ENCODE data around the gene PAH.

The PAH gene

DNA sequence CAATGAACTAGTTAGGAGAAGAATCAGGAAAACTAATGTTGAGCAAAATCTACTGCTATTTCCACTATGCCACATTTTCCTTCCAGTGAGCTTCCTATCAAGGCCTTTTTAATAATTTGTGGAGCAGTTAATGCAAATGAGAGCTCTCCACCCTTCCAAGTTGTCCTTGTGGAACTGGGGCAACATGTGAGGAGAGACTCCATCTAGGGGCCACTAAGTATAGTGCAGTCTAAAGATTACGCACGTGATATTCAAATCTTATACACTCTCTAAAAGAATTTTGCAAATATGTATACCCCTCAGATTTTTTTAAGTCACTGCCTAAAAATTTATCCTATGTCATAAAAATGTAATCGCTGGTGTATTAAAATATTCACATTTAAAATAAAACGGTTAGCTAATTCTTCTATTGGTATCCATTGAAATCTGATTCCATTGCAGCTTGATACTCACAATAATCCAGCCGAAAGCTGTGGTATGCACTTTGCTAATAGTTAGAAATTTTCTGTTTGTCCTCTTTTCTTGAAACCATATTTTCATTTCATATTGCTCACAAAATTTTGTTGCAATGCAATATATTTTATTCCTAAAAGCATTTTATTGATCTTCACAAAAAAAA is 100.1 kb downstream of the PAH start:
- DNase-seq (ENCODE audit: low read depth) = no peak

GRCh38 chr12:102814691-102815367 is 102.2 kb downstream of the PAH start:
- DNase-seq (ENCODE audit: low read depth) = no peak

DNA sequence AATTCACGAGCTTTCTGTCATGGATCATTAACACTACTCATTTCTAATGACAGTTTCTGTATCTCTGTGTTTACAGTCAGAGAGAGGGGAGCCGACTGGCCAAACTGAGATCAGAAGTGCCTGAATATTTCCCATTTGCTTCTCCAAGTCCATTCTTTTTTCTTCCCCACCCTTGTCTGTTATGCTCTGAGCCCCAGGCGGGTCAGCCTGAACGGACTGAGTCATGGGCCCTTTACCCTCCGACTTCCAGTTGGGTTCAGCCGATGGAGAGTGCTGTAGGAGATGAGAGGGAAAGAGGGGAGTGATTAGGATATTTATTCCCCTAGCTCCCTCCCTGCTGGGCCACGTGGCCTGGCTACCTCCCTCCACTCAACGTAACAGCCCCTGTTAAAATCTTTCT is 104.7 kb downstream of the PAH start:
- no peak for DNase-seq (ENCODE audit: low read depth)

GRCh38 chr12:102811110-102811737 is 105.8 kb downstream of the PAH start:
- DNase-seq (ENCODE audit: low read depth) = no peak

DNA sequence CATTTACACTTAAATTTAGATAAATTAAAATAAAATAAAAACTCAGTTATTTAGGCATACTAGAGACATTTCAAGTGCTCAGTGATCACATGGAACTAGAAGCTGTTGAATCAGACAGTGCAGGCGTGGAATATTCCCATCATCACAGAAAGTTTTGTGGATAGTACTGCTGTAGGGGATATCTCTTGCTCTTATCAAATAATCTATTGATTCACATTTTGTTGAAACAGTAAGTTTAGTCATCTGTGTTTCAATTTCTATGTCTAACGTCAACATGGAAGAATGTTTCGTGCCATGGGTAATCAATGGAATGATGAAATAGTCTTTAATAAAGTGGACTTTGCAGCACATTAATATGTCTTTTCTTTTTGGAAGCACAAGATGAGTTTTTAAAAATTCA is 108.6 kb downstream of the PAH start:
- no peak for DNase-seq (ENCODE audit: low read depth)

- no peak for DNase-seq (ENCODE audit: low read depth)
Observed at GRCh38 chr12:102806592-102806991, 110.5 kb downstream of the PAH start.

DNA sequence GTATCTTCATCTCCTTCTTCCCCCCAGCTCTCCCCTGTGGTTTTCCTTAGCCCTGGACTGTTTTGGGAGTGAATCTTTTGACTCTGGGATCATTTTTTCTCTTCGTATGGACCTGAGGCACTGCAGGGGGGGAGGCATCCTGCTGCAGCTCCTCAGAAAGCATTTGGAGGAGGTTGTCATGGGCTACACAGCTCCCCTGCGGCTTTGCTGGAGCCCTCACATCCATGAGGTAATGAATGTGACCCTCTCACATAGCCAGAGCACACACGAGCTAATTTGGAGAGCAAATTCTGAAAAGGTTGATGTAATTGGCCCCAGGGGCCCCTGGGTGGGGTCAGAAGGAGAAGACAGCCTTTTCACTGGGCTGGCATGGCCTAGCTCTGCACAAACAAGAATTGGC is 110.9 kb downstream of the PAH start:
- DNase-seq (ENCODE audit: low read depth) = no peak

DNA sequence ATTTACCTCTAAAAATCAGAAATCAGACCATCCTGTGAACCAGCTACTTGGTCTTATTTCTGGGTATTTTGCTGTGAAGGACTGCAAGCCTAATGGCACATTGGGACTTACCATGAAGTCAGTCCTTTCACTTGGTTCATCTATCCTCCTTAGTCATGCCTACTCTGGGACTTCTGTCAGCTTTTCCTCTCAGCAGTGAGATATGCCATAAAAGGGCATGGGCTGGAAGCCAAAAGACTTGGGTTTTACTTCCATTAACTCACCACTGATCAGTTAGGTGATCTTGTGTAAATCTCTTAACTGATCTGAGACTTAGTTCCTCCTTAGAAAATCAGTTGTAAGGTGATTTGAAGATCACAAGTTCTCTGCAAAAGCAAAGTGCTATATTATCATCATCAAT is 116.5 kb downstream of the PAH start:
- no peak for DNase-seq (ENCODE audit: low read depth)

- DNase-seq (ENCODE audit: low read depth) = no peak
Observed at GRCh38 chr12:102799229-102799628, 117.8 kb downstream of the PAH start.

GRCh38 chr12:102797528-102797927 is 119.5 kb downstream of the PAH start:
- no peak for DNase-seq (ENCODE audit: low read depth)

DNA sequence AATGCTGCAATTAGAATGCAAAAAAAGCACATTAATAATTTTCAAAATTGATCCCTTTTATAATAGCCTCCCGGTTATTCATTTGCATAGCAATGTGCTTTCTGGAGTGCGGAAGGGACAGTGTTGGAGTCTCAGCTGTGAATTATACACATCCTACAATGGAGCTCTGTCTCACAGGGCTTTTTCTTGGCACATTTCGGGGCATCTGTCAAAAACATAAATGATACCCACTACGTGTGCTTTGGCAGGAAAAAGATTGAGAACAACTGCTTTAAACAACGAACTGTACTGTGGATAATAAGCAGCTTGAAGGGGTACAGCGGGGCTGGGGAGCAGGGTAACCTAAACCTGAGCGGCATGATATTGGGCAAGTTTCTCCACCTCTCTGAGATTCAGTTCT is 123.1 kb downstream of the PAH start:
- DNase-seq (ENCODE audit: low read depth) = no peak

Data from activated T-helper 1 cell treated with Interleukin-2 at 50 U/mL for 16 hours (primary cell).